NCI-H226 (cell line): Measurements from ENCODE around the gene BCL2.

Experiments used
- DNase-seq: peaks from one replicate; pipeline ENCODE4 v3.0.0-alpha.2; 2015

BCL2 gene

GRCh38 chr18:63325086-63325686 lies 5.6 kb upstream of the BCL2 start:
- no peak for DNase-seq

- no peak for DNase-seq
These were observed 3.5 kb upstream of the BCL2 start for GRCh38 chr18:63322908-63323634.

- DNase-seq, result no peak
These were observed 2.6 kb upstream of the BCL2 start for GRCh38 chr18:63322206-63322605.

- DNase-seq, result no peak
These were observed 1.7 kb upstream of the BCL2 start for GRCh38 chr18:63321291-63321690.

- DNase-seq, result no peak
These were observed 1.4 kb upstream of the BCL2 start for GRCh38 chr18:63320975-63321265.

- peak; percentile 48 for DNase-seq
These were observed 780 bp upstream of the BCL2 start for GRCh38 chr18:63320123-63320974.

- DNase-seq, result no peak
These were observed 633 bp downstream of the BCL2 start for GRCh38 chr18:63318889-63319382.

GRCh38 chr18:63317982-63318888 lies 1.3 kb downstream of the BCL2 start:
- DNase-seq, result no peak

- no peak for DNase-seq
These were observed 2.0 kb downstream of the BCL2 start for GRCh38 chr18:63317556-63317946.

GRCh38 chr18:63316612-63317555 lies 2.7 kb downstream of the BCL2 start:
- DNase-seq, result no peak

GRCh38 chr18:63315876-63316275 lies 3.7 kb downstream of the BCL2 start:
- DNase-seq, result peak; percentile 39

- no peak for DNase-seq
These were observed 4.4 kb downstream of the BCL2 start for GRCh38 chr18:63315131-63315662.

GRCh38 chr18:63314062-63314790 lies 5.3 kb downstream of the BCL2 start:
- DNase-seq, result no peak

- DNase-seq, result no peak
These were observed 6.1 kb downstream of the BCL2 start for GRCh38 chr18:63313396-63313917.

GRCh38 chr18:63312737-63313395 lies 6.7 kb downstream of the BCL2 start:
- DNase-seq, result no peak

- DNase-seq, result no peak
These were observed 7.6 kb downstream of the BCL2 start for GRCh38 chr18:63312019-63312409.

GRCh38 chr18:63311118-63312018 lies 8.2 kb downstream of the BCL2 start:
- DNase-seq, result no peak

- no peak for DNase-seq
These were observed 10.1 kb downstream of the BCL2 start for GRCh38 chr18:63309422-63309821.
